Cardiac fibroblast (primary cell): Measurements from ENCODE around the gene RFX2.

Experiments
- DNase-seq, 2 donors: peaks; one replicate each; pipeline versions ENCODE4 v3.0.0 to v3.0.0-alpha.2; 2010; ENCODE audit warnings: low read depth in 2 of 2
- H3K4me3 ChIP-seq, 2 donors: replicated peaks in 1 of 2; 1 replicate in 1 of 2; 2 replicates in 1 of 2; pipeline ENCODE4 v1.5.1; 2011; ENCODE audit warnings: low read depth in 2 of 2, low read length in 2 of 2, mild to moderate bottlenecking in 2 of 2, moderate library complexity in 1 of 2
- TF ChIP-seq, protein P1 (sequence below): IDR thresholded peaks from one replicate; pipeline ENCODE4 v1.5.1; 2011; ENCODE audit warnings: low read depth, mild to moderate bottlenecking, low read length, inconsistent platforms

The RFX2 gene

DNA sequence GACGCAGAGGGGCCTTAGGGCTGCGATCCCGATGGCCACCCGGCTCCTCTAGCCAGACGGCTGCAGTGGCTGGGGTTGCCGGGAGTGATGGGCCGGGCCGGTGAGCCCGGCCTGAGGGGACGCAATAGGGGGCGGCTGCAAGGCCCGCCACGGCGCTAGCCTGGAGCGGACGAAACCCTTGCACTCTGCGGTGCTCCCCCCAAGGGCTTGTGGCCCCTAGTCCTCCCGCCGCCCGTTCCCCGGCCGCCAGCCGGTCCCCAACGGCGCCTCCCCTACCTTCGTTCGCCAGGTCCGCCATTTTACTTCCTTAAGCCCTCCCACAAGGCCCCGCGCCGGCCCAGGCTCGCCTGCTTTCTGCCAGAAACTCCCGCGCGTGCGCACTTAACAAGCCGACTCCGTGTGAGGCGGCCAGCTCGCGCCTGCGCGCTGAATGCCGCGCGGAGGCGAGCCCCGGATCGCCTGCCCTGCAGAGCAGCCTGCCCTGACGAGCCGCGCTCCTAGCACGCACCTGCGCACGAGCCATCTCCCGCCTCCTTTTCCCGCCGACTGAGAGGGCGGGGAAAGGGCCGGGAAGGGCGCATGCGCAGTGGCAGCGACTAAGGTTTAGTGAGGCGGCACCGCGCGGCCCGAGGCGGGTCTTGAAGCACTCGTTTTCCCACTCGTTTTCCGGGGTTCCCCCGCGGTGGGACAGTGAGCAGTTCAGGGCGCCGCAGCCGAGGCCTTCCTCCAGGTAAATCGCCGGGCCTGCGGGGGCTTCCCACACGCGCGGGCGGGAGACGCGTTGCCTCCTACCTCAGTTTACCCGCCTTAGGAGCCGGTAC is 132.3 kb downstream of the RFX2 start, which contains the start of gene RANBP3:
TSS of gene RANBP3 (minus strand) at position 356 of the 821 bp plus-strand sequence. CDS start at position 298, 58 bp downstream.
- TF ChIP-seq, protein P1, sequence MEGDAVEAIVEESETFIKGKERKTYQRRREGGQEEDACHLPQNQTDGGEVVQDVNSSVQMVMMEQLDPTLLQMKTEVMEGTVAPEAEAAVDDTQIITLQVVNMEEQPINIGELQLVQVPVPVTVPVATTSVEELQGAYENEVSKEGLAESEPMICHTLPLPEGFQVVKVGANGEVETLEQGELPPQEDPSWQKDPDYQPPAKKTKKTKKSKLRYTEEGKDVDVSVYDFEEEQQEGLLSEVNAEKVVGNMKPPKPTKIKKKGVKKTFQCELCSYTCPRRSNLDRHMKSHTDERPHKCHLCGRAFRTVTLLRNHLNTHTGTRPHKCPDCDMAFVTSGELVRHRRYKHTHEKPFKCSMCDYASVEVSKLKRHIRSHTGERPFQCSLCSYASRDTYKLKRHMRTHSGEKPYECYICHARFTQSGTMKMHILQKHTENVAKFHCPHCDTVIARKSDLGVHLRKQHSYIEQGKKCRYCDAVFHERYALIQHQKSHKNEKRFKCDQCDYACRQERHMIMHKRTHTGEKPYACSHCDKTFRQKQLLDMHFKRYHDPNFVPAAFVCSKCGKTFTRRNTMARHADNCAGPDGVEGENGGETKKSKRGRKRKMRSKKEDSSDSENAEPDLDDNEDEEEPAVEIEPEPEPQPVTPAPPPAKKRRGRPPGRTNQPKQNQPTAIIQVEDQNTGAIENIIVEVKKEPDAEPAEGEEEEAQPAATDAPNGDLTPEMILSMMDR, result no peak
- H3K4me3 ChIP-seq, result peak within 1 kb of the TSS; percentile 96

DNA sequence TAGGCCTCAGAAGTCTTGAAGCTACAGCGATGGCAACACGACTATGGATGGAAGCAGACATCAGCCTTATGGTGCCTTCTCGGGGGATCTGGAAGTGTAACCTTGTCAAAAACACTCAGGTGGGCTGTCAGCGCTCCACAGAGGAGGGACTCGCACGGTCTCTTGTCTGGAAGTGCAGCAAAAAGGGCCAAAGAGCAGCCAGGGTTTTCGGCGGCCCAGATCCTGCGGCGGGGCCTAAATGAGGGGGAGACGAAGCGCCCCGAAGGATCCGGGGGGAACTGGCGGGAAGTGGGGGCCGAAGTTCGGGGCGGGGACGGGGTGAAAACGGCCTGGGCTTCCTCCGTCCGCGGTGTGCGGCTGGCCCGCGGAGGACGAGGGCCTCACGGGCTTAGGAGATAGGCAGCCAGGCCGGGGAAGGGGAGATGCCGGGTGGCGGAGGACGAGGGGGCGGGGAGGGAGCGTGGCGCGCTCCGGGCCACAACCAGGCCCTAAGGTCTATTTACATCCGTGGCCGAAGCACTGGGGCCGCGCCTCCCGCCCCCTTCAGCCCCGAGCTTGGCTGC is 133.0 kb downstream of the RFX2 start:
- TF ChIP-seq, protein P1, result no peak
- peak overlapping the region; percentile 96 for H3K4me3 ChIP-seq
- no peak for DNase-seq

More for the DNA sequence above, 132.3 kb downstream of the RFX2 start, which contains the start of gene RANBP3:
- DNase-seq, result peak; percentile 99 to 100

DNA sequence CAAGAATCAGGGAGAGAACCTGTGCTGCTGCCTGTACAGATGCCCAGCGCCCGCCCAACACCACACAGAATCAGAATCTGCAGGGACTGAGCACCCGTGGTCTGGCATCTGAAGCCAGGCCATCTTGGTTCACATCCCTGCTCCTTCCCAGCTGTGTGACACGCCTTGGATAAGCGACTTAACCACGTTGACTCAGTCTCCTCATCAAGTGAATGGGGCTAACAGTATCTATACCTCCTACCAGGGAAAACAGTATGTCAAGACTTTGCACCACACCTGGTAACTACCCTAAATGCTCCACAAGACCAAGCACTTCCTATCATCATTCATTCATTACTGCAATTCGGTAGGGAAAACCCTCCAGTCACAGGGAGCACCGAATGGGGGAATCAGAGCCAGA is 133.5 kb downstream of the RFX2 start:
- peak overlapping the region; percentile 96 for H3K4me3 ChIP-seq
- TF ChIP-seq, protein P1, result no peak
- DNase-seq, result no peak

DNA sequence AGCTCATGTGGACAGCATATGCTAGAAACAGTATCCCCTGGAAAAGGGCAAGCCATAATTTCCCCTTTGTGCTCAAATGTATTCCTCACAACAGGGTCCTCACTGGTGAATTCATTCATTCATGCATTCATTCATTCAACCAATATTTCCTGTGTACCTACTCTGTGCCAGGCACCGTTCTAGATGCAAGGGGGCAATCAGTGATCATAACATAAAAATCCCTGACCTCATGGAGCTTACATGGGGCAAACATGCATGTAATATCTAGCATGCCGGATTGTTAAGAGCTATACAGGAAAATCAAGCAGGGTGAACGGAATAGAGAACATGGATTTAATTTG is 134.9 kb downstream of the RFX2 start:
- TF ChIP-seq, protein P1, result no peak
- DNase-seq, result no peak
- H3K4me3 ChIP-seq, result no peak overlapping the region

DNA sequence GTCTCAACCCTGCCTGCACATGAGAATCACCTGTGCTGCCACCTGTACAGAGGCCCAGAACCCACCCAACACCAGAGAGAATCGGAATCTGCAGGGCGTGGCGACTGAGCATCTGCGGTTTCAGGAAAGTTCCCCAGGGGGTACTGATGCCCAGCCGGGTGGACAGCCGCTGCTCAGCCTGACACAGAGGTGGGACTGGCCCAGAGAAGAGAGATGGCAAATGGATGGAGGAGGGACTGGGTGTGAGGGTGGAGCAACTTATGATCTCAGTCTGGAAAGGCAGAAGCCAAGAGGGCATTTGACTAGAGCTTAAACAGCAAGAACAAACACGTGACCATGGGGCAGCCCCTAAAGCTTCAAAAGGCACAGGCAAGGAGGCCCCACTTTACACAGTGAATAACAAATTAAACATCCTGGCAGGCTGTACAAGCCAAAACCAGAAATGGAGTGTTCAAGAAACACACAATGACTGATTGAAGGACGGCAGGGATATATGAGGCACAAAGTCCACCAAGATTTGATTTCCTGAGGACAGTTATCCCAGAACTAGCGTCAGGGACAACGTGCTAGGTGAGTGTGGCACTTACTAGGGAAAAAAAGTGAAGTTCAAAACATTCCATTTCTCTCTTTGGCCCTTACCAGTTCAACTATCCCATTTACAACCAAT is 135.4 kb downstream of the RFX2 start:
- TF ChIP-seq, protein P1, result no peak
- no peak for DNase-seq
- no peak overlapping the region for H3K4me3 ChIP-seq

DNA sequence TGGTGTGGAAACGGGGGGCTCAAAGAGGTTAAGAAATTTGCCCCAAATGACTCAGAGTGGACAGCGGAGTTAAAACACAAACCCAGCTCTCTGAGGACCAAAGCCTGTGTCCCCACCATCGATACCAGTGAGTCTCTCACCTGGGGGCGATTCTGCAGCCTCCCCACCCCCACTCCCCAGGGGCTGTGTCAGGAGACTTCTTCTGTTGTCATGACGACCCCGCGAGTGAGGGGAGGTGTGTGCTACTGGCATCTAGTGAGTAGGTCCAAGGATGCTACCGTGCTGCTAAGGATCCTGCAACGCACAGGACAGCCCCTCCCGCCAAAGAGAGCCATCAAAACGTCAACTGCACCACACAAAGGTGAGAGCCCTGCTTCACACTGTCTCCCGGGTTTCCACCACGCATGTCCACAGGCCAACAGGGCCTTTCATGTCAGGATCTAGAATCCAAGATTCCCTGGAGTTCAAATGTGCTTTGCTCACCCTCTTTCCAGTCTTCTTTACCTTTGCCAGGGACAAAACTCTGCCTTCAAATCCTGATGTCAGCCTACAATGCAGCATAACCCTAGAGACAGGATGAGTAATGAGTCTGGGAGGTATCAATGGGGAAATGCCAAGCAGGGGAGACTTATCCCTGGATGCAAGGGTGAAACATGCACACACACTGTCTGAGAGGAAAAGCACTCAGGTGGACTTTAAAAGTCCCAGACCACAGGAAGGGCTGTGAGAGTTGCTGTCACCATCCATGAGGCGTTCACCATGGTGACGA is 136.2 kb downstream of the RFX2 start:
- TF ChIP-seq, protein P1, result no peak
- no peak for DNase-seq
- H3K4me3 ChIP-seq, result no peak overlapping the region
